Tibial nerve (tissue), 4 donors: ENCODE data around the gene SCLT1.

Source experiments
- CTCF ChIP-seq, 5 experiments: fragments of 200-600 bp in 3 of 5; fragments of 450-650 bp in 2 of 5; sonication (generic) in 3 of 5; IDR thresholded peaks; one replicate each; pipeline ENCODE4 v1.5.1; 2016 to 2019; ENCODE audit warnings: antibody characterized with exemption in 5 of 5, mild to moderate bottlenecking in 3 of 5, moderate library complexity in 2 of 5
- EP300 ChIP-seq, 2 donors: sonication (generic); formaldehyde crosslinking; IDR thresholded peaks; one replicate each; pipeline ENCODE4 v1.6.1; 2017; ENCODE audit warnings: antibody characterized with exemption in 2 of 2, mild to moderate bottlenecking in 1 of 2
- POLR2A ChIP-seq, 2 donors: fragments of 450-650 bp; IDR thresholded peaks; one replicate each; pipeline ENCODE4 v1.6.1; 2017; ENCODE audit warnings: antibody characterized with exemption in 2 of 2, mild to moderate bottlenecking in 2 of 2, moderate library complexity in 2 of 2

DNA sequence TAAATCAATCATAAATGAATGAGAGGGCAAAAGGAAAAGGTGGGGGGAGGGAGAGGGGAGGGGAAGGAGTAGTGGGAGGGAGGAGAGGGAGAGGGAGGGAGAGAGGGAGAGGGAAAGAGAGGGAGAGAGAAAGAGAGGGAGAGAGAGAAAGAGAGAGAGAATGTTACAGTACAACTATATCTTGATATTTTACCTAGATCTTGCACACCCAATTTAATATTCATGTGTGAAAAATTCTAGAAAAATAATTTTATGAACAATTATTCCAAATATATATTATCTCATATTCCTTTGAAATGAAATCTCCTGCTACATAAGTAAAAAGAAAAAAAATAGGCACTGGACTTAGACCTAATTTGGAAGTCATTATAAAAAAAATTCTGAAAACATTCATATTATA lies 120.0 kb downstream of the SCLT1 start:
- TF ChIP-seq CTCF (IDR thresholded peaks at IDR 0.05) (no peak), POLR2A (IDR thresholded peaks at IDR 0.05) (no peak), EP300 (IDR thresholded peaks at IDR 0.05) (no peak)
